Omental fat pad (tissue), 4 donors: ENCODE data around the gene ADK. TPM values are rescaled to one million over a fixed set of nuclear protein-coding genes. Genes with fewer than 3 reads are reported as not detected.

Experiments used
- ATAC-seq: fragments of 150-250 bp; one replicate; pipeline ENCODE4 v1.9.1; 2016; ENCODE audit warnings: mild to moderate bottlenecking, moderate library complexity; ENCODE audit not compliant: low FRiP score
- DNase-seq: peaks from one replicate; pipeline ENCODE4 v3.0.0-alpha.2; 2019; ENCODE audit warnings: low spot score
- CTCF ChIP-seq, 3 donors: fragments of 450-650 bp; IDR thresholded peaks; one replicate each; pipeline ENCODE4 v1.5.1; 2016 to 2017; ENCODE audit warnings: antibody characterized with exemption in 3 of 3, mild to moderate bottlenecking in 3 of 3, moderate library complexity in 2 of 3
- total RNA-seq, 4 donors: library from RNA; depleted of rRNA; stranded (reverse); fragments of >200 nt; gene quantifications; one replicate each; pipeline ENCODE4 v1.1.0, GENCODE V29; 2016

The ADK gene
- total RNA-seq, 4 donors from 2014 or later, result 19.4 to 23.3 (median 22.0) TPM

GRCh38 chr10:74730246-74730645 lies 579.2 kb downstream of the ADK start:
- ATAC-seq, result no peak

GRCh38 chr10:74733612-74734011 lies 582.6 kb downstream of the ADK start:
- DNase-seq (no peak), ATAC-seq (no peak)
- no peak for TF ChIP-seq CTCF (IDR thresholded peaks at IDR 0.05)

More at GRCh38 chr10:74730246-74730645, 579.2 kb downstream of the ADK start:
- TF ChIP-seq CTCF (IDR thresholded peaks at IDR 0.05), result no peak
- DNase-seq, result no peak

GRCh38 chr10:74736029-74736428 lies 585.0 kb downstream of the ADK start:
- ATAC-seq (no peak), DNase-seq (no peak)
- no peak for TF ChIP-seq CTCF (IDR thresholded peaks at IDR 0.05)

- ATAC-seq, result no peak
- no peak for TF ChIP-seq CTCF (IDR thresholded peaks at IDR 0.05)
- DNase-seq, result no peak
Observed at GRCh38 chr10:74738052-74738451, 587.0 kb downstream of the ADK start.

GRCh38 chr10:74738542-74738941 lies 587.5 kb downstream of the ADK start:
- no peak for TF ChIP-seq CTCF (IDR thresholded peaks at IDR 0.05)
- DNase-seq (no peak), ATAC-seq (no peak)

GRCh38 chr10:74738985-74739567 lies 588.1 kb downstream of the ADK start:
- no peak for TF ChIP-seq CTCF (IDR thresholded peaks at IDR 0.05)
- DNase-seq, result no peak
- no peak for ATAC-seq

GRCh38 chr10:74743401-74743800 lies 592.4 kb downstream of the ADK start:
- DNase-seq (no peak), ATAC-seq (no peak)
- no peak for TF ChIP-seq CTCF (IDR thresholded peaks at IDR 0.05)
